ENCODE data around the gene FPR1. TPM values are rescaled to one million over a fixed set of nuclear protein-coding genes. Genes with fewer than 3 reads are reported as not detected.

FPR1 gene
- polyA plus RNA-seq, 3 donors: 372 to 1,265 (median 991) TPM

DNA sequence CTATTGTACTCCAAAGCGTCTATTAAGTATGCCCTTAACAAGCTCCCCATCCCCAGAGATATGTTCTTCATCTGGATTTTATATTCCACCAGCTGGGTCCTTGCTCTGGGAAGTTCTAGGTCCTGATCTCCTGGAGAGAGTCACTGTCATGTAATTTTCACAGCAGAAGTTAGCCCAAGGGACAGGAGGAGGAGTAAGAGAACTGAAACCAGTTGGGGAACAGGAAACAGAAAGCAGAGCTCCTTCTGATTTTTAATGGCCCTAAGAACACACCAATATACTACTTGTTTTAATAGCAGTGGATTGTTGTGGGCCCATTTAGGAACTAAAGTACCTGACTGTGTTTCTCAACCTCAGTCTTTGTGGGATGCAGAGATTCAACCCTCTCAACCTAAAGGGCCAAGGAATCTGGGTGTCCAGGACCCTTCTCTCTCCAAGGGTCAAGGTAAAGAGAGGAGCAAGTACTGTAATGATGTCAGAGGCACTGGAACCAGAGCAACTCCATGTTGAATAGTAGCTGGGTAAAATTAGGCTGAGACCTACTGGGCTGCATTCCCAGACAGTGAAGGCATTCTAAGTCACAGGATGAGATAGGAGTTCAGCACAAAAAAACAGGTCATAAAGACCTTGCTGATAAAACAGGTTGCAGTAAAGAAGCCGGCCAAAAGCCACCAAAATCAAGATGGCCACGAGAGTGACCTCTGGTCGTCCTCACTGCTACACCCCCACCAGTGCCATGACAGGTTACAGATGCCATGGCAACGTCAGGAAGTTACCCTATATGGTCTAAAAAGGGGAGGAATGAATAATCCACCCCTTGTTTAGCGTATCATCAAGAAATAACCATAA lies 35.2 kb upstream of the FPR1 start:
- intact Hi-C loops (cut with micrococcal nuclease): loop anchor here (5.0 kb wide), 2 partner anchors 40 to 180 kb away; no protein-coding TSS in a partner anchor
- WGBS (ENCODE audit: insufficient coverage): 50% methylated on average over 1 of the region's 6 CpGs
- peak overlapping the region in 1 of 7 donors; percentile 94 for H3K27ac Mint-ChIP-seq
- Histone ChIP-seq H2AFZ (ENCODE audit: insufficient read depth, low read depth, low read length, poor library complexity, severe bottlenecking) (no peak overlapping the region), H3K27ac (ENCODE audit: low read depth in 1 of 2, low read length in 2 of 2) (peak overlapping the region; percentile 50 to 98), H3K9ac (ENCODE audit: insufficient read depth, low read length, poor library complexity, severe bottlenecking) (peak overlapping the region; percentile 39), H3K79me2 (ENCODE audit: insufficient read depth, low read length) (no peaks in the 10 kb centered on the region), H3K4me3 (replicated peaks in 1 of 3; ENCODE audit: low read depth in 2 of 3, low read length in 3 of 3) (peak overlapping the region in 1 of 3 experiments; percentile 12), H4K20me1 (ENCODE audit: insufficient read depth, low read length) (no peaks in the 10 kb centered on the region), H3K27me3 (ENCODE audit: control insufficient read depth in 2 of 2, insufficient read depth in 2 of 2, low read length in 2 of 2) (no peaks in the 10 kb centered on the region), H3K4me1 (ENCODE audit: control insufficient read depth in 1 of 2, insufficient read depth in 2 of 2, low read length in 2 of 2) (peaks cover 74 to 85% of the 10 kb centered on the region in 2 donors), H3K9me3 (replicated peaks in 1 of 2; ENCODE audit: control insufficient read depth in 1 of 2, insufficient read depth in 1 of 2, low read length in 2 of 2) (no peaks in the 10 kb centered on the region), H3K4me2 (replicated peaks; ENCODE audit: extremely low read depth, low read length, poor library complexity, severe bottlenecking) (peak overlapping the region; percentile 47), H3K36me3 (replicated peaks in 1 of 2; ENCODE audit: control insufficient read depth in 1 of 2, insufficient read depth in 2 of 2, low read length in 2 of 2) (no peaks in the 10 kb centered on the region)
- H3K4me1 Mint-ChIP-seq: peaks cover 43% of the 10 kb centered on the region
- TF ChIP-seq, protein P1, sequence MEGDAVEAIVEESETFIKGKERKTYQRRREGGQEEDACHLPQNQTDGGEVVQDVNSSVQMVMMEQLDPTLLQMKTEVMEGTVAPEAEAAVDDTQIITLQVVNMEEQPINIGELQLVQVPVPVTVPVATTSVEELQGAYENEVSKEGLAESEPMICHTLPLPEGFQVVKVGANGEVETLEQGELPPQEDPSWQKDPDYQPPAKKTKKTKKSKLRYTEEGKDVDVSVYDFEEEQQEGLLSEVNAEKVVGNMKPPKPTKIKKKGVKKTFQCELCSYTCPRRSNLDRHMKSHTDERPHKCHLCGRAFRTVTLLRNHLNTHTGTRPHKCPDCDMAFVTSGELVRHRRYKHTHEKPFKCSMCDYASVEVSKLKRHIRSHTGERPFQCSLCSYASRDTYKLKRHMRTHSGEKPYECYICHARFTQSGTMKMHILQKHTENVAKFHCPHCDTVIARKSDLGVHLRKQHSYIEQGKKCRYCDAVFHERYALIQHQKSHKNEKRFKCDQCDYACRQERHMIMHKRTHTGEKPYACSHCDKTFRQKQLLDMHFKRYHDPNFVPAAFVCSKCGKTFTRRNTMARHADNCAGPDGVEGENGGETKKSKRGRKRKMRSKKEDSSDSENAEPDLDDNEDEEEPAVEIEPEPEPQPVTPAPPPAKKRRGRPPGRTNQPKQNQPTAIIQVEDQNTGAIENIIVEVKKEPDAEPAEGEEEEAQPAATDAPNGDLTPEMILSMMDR (IDR thresholded peaks at IDR 0.05): no peak
- peak; percentile 66 to 85 (median 81) for DNase-seq
- H3K27me3 Mint-ChIP-seq (ENCODE audit: low read depth in 3 of 3): peaks cover under 1 to 2% (median 1%) of the 10 kb centered on the region in 3 donors
- peaks cover 2 to 7% (median 4%) of the 10 kb centered on the region in 7 donors for H3K9me3 Mint-ChIP-seq
- peak overlapping the region in 1 of 2 donors; percentile 39 for H3K4me3 Mint-ChIP-seq
- H3K36me3 Mint-ChIP-seq: no peaks in the 10 kb centered on the region

DNA sequence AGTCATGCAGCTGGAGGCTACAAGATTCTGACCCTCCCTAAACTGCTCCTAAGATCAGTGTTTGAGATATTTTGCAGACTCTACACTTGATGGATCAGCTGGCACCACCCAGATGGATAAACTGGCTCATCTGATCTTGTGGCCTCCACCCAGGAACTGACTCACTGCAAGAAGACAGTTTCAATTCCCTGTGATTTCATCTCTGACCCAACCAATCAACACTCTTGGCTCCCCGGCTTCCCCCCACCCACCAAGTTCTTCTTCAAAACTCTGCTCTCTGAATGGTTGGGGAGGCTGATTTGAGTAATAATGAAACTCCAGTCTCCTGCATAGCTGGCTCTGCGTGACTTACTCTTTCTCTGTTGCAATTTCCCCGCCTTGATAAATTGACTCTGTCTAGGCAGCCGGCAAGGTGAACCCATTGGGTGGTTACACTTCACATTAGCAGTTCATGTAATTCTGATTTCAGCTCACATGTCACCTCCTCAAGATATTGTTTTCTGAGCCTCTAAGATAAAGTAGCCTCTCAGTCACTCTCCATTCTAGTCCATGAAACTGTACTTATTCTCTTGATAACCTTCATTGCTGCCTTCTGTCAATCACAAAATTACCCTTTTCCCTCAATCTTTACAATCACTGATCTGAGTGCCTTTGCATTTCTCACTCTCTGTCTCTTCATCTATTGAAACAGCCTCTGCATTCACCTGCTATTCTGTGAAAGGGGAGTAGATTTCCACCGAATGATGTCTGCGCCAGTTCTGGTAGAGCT lies 33.4 kb upstream of the FPR1 start:
- Histone ChIP-seq H3K36me3 (replicated peaks in 1 of 2; ENCODE audit: control insufficient read depth in 1 of 2, insufficient read depth in 2 of 2, low read length in 2 of 2) (no peaks in the 10 kb centered on the region), H3K27me3 (ENCODE audit: control insufficient read depth in 2 of 2, insufficient read depth in 2 of 2, low read length in 2 of 2) (no peaks in the 10 kb centered on the region), H3K9me3 (replicated peaks in 1 of 2; ENCODE audit: control insufficient read depth in 1 of 2, insufficient read depth in 1 of 2, low read length in 2 of 2) (no peaks in the 10 kb centered on the region), H2AFZ (ENCODE audit: insufficient read depth, low read depth, low read length, poor library complexity, severe bottlenecking) (no peak overlapping the region), H3K79me2 (ENCODE audit: insufficient read depth, low read length) (no peaks in the 10 kb centered on the region), H3K9ac (ENCODE audit: insufficient read depth, low read length, poor library complexity, severe bottlenecking) (peak overlapping the region; percentile 64), H3K4me2 (replicated peaks; ENCODE audit: extremely low read depth, low read length, poor library complexity, severe bottlenecking) (peak overlapping the region; percentile 15), H3K4me3 (replicated peaks in 1 of 3; ENCODE audit: low read depth in 2 of 3, low read length in 3 of 3) (no peak overlapping the region), H4K20me1 (ENCODE audit: insufficient read depth, low read length) (no peaks in the 10 kb centered on the region), H3K27ac (ENCODE audit: low read depth in 1 of 2, low read length in 2 of 2) (peak overlapping the region; percentile 50 to 98), H3K4me1 (ENCODE audit: control insufficient read depth in 1 of 2, insufficient read depth in 2 of 2, low read length in 2 of 2) (peaks cover 92 to 95% of the 10 kb centered on the region in 2 donors)
- WGBS (ENCODE audit: insufficient coverage): 25% methylated on average over 4 of the region's 6 CpGs
- peak; percentile 98 to 99 (median 99) for DNase-seq
- Mint-ChIP-seq H3K4me3 (no peak overlapping the region), H3K36me3 (no peaks in the 10 kb centered on the region), H3K27ac (no peak overlapping the region), H3K4me1 (peaks cover 52% of the 10 kb centered on the region), H3K27me3 (ENCODE audit: low read depth in 3 of 3) (peaks cover 0 to 1% (median 0%) of the 10 kb centered on the region in 3 donors), H3K9me3 (peaks cover 2 to 7% (median 4%) of the 10 kb centered on the region in 7 donors)
- intact Hi-C loops (cut with micrococcal nuclease): loop anchor here (2.0 to 5.0 kb wide), 4 partner anchors 40 to 178 kb away; no protein-coding TSS in a partner anchor
- TF ChIP-seq, protein P1 (IDR thresholded peaks at IDR 0.05): no peak
